ENCODE results near the gene MGAT4B. TPM values are rescaled to one million over a fixed set of nuclear protein-coding genes. Genes with fewer than 3 reads are reported as not detected.

The MGAT4B gene
- total RNA-seq, 4 donors from 2014 or later = 86.3 to 113 (median 101) TPM

GRCh38 chr5:179762781-179763176 lies 43.9 kb downstream of the MGAT4B start:
- DNase-seq (ENCODE audit: low spot score in 2 of 2) = no peak
- TF ChIP-seq CTCF (IDR thresholded peaks at IDR 0.05) (no peak), POLR2A (IDR thresholded peaks at IDR 0.05) (no peak)
- intact Hi-C loops (cut with DNase I; ENCODE audit: low total_unique reads) = no loop called here
- no peak overlapping the region for H3K4me3 ChIP-seq (ENCODE audit: low read depth, poor library complexity, severe bottlenecking)
- WGBS, 2 donors = 15 to 18% methylated on average over 3 of the region's 3 CpGs

DNA sequence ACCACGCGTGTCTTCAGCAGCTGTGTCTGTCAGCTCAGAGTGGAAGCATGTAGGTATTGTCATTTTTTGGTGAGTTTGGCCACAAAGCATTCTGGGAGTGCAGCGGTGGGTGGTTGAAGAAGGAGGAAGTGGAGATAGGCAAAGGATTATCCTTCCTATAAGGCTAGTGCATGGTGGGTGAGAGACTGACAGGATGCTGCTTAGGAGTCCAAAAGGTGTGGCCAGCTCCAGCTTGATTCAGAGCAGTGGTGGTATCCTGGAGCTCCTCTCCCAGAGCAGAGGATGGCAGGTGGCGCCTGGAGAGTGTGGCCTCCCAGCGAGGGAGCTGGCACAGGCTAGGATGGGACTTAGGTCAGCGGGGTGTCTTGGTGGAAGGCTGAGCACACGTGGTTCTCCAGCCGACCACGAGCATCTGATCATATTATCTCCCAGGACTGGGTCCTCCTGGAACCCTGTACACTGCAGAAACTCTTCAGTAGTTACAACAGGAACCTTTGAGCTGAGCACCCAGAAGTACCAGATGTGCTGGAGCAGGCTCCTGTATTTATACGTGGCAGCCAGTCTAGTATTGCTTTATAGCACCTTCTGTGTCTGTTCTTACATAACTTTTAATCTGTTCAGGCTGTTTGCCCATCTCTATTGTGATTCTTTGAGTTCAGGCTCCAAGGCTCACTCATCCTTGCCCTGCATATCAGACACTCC lies 44.4 kb downstream of the MGAT4B start:
- no peak overlapping the region for H3K4me3 ChIP-seq (ENCODE audit: low read depth, poor library complexity, severe bottlenecking)
- no peak for TF ChIP-seq POLR2A (IDR thresholded peaks at IDR 0.05)
- no peak for TF ChIP-seq CTCF (IDR thresholded peaks at IDR 0.05)
- WGBS, 2 donors = 36 to 42% methylated on average over 10 of the region's 10 CpGs
- DNase-seq (ENCODE audit: low spot score in 2 of 2) = no peak
- intact Hi-C loops (cut with DNase I; ENCODE audit: low total_unique reads) = no loop called here

- WGBS, 2 donors = 86 to 89% methylated on average over 9 of the region's 9 CpGs
- TF ChIP-seq CTCF (IDR thresholded peaks at IDR 0.05) = no peak
- no peak for TF ChIP-seq POLR2A (IDR thresholded peaks at IDR 0.05)
- H3K4me3 ChIP-seq (ENCODE audit: low read depth, poor library complexity, severe bottlenecking) = no peak overlapping the region
- intact Hi-C loops (cut with DNase I; ENCODE audit: low total_unique reads) = no loop called here
- no peak for DNase-seq (ENCODE audit: low spot score in 2 of 2)
These were observed 46.8 kb downstream of the MGAT4B start for GRCh38 chr5:179759581-179760551.

DNA sequence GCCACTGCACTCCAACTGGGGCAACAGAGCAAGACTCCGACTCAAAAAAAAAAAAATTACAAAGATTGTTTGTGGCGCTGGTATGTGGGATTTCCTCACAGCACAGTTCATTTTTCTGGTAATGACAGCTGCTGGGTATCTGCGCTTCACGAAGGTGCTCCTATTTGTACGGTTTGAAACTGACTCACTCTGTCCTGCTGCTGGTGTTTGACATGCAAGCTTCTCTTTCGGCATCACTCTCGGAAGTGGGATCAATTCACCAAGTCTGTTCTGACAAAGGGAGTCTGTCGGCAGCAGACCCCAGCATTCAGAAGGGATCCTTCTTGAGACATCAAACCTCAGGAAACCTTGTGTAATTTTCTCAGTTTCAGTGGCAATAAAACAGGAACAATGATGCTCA lies 47.7 kb downstream of the MGAT4B start:
- no peak for TF ChIP-seq CTCF (IDR thresholded peaks at IDR 0.05)
- no peak for TF ChIP-seq POLR2A (IDR thresholded peaks at IDR 0.05)
- intact Hi-C loops (cut with DNase I; ENCODE audit: low total_unique reads) = no loop called here
- no peak overlapping the region for H3K4me3 ChIP-seq (ENCODE audit: low read depth, poor library complexity, severe bottlenecking)
- DNase-seq (ENCODE audit: low spot score in 2 of 2) = no peak
- WGBS, 2 donors = 91 to 96% methylated on average over 8 of the region's 8 CpGs

- no peak overlapping the region for H3K4me3 ChIP-seq (ENCODE audit: low read depth, poor library complexity, severe bottlenecking)
- intact Hi-C loops (cut with DNase I; ENCODE audit: low total_unique reads) = no loop called here
- no peak for DNase-seq (ENCODE audit: low spot score in 2 of 2)
- no peak for TF ChIP-seq CTCF (IDR thresholded peaks at IDR 0.05)
- no peak for TF ChIP-seq POLR2A (IDR thresholded peaks at IDR 0.05)
- WGBS, 2 donors = 74 to 76% methylated on average over 2 of the region's 2 CpGs
These were observed 51.6 kb downstream of the MGAT4B start for GRCh38 chr5:179755022-179755421.
